Mucosa of rectum (tissue), 2 donors: ENCODE measurements around the gene FGD5.

Source experiments
- H3K27ac ChIP-seq, 2 donors: one replicate each; pipeline ENCODE4 v1.7.0; 2013; ENCODE audit warnings: inconsistent platforms in 2 of 2, low read depth in 2 of 2, low read length in 2 of 2
- H3K27me3 ChIP-seq, 2 donors: one replicate each; pipeline ENCODE4 v1.7.0; 2013; ENCODE audit warnings: low read length in 2 of 2; ENCODE audit not compliant: control insufficient read depth in 2 of 2, insufficient read depth in 2 of 2
- H3K36me3 ChIP-seq, 2 donors: one replicate each; pipeline ENCODE4 v1.7.0; 2013; ENCODE audit warnings: low read length in 2 of 2; ENCODE audit not compliant: control insufficient read depth in 2 of 2, insufficient read depth in 2 of 2
- H3K4me1 ChIP-seq, 2 donors: one replicate each; pipeline ENCODE4 v1.7.0; 2013; ENCODE audit warnings: low read length in 2 of 2, mild to moderate bottlenecking in 1 of 2; ENCODE audit not compliant: control insufficient read depth in 2 of 2, insufficient read depth in 2 of 2
- H3K4me3 ChIP-seq, 2 donors: one replicate each; pipeline ENCODE4 v1.7.0; 2013; ENCODE audit warnings: low read length in 2 of 2
- H3K9ac ChIP-seq, 2 donors: one replicate each; pipeline ENCODE4 v1.7.0; 2013; ENCODE audit warnings: low read length in 2 of 2, low read depth in 1 of 2, mild to moderate bottlenecking in 1 of 2
- H3K9me3 ChIP-seq, 2 donors: one replicate each; pipeline ENCODE4 v1.7.0; 2013; ENCODE audit warnings: low read length in 2 of 2; ENCODE audit not compliant: control insufficient read depth in 2 of 2
- donor health status: healthy.
- donor health status: Normal muscosa, but diverticular disease.

The FGD5 gene

DNA sequence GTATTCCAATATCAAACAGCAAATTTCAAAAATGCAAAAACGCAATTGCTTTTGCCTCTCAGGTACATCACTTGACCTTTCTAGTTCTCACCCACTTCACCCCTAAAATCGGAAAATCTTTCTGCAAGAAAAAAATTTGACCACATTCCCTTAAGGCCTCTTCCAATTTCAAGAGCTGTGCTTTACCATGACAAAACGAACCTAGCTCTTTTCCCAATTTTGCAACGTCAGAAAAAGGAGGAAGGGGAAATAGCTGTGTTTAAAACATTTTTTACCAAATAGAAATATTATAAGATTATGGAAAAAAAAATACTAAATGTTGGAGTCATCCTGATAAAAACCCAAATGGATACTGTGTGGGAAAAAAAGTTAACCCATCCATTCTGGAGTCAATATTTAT is 127.5 kb downstream of the FGD5 start:
- H3K4me1 ChIP-seq = peaks cover 23% of the 10 kb centered on the region in 2 donors
- H3K27ac ChIP-seq = peak overlapping the region; percentile 98 to 99
- peak overlapping the region; percentile 86 to 92 for H3K4me3 ChIP-seq
- H3K27me3 ChIP-seq = no peaks in the 10 kb centered on the region
- no peaks in the 10 kb centered on the region for H3K9me3 ChIP-seq
- H3K9ac ChIP-seq = peak overlapping the region; percentile 91 to 96
- peaks cover 12 to 23% of the 10 kb centered on the region in 2 donors for H3K36me3 ChIP-seq

GRCh38 chr3:14946739-14947099 is 128.0 kb downstream of the FGD5 start:
- H3K4me3 ChIP-seq = peak overlapping the region; percentile 86 to 92
- peak overlapping the region; percentile 98 to 99 for H3K27ac ChIP-seq
- H3K27me3 ChIP-seq = no peaks in the 10 kb centered on the region
- H3K4me1 ChIP-seq = peaks cover 23% of the 10 kb centered on the region in 2 donors
- peak overlapping the region; percentile 91 to 96 for H3K9ac ChIP-seq
- no peaks in the 10 kb centered on the region for H3K9me3 ChIP-seq
- H3K36me3 ChIP-seq = peaks cover 12 to 23% of the 10 kb centered on the region in 2 donors

- peak within 1 kb of the TSS; percentile 98 to 99 for H3K27ac ChIP-seq
- H3K9me3 ChIP-seq = no peaks in the 10 kb centered on the region
- peaks cover 23% of the 10 kb centered on the region in 2 donors for H3K4me1 ChIP-seq
- H3K9ac ChIP-seq = peak within 1 kb of the TSS; percentile 91 to 96
- H3K27me3 ChIP-seq = no peaks in the 10 kb centered on the region
- H3K4me3 ChIP-seq = peak within 1 kb of the TSS; percentile 86 to 92
- H3K36me3 ChIP-seq = peaks cover 12 to 25% of the 10 kb centered on the region in 2 donors
These were observed 128.5 kb downstream of the FGD5 start, which contains the start of gene NR2C2 for GRCh38 chr3:14947100-14947885. Gene NR2C2 (plus strand): TSS chr3:14947583. CDS start chr3:15003915, 56,332 bp downstream.

DNA sequence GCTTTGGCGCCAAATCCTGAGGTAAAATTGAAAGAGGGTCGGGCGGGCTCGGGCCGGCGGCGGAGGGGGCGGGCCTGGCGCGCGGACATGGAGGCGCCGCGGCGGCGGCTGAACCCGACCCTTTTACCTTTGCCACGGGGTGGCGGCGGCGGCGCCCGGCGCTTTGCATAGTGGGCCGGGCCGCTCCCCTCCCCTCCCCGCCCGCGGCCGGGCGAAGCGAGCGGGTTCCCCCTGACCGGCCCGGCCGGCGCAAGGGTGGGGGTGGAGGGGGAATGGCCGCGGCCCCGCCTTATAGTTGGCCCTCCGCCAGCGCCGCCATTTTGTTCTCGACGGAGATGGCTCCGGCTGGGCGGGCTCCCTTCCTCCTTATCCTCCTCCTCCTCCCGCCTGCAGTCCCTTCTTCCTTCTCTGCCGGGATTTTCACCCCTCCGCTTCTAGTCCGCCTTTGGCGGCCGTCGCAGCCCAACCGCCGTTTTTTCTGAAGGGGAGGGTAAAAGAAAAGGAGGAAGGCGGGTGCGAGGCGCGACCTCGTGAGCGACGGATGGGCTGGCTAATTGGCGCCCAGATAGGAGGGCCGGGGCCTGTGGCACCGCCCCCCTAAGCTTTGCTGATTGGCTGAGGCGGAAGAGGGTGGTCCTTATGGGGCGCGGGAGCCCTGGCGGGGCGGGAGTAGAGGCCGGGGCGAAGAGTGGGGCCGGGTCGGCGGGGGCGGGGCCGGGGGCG is 129.3 kb downstream of the FGD5 start:
- Histone ChIP-seq H3K36me3 (peaks cover 12 to 25% of the 10 kb centered on the region in 2 donors), H3K27me3 (no peaks in the 10 kb centered on the region), H3K9ac (peak overlapping the region; percentile 77 to 91), H3K27ac (peak overlapping the region; percentile 98 to 99), H3K4me3 (peak overlapping the region; percentile 86 to 93), H3K9me3 (no peaks in the 10 kb centered on the region), H3K4me1 (peaks cover 23% of the 10 kb centered on the region in 2 donors)

- H3K27me3 ChIP-seq = no peaks in the 10 kb centered on the region
- H3K9me3 ChIP-seq = no peaks in the 10 kb centered on the region
- H3K27ac ChIP-seq = peak overlapping the region; percentile 83 to 99
- H3K4me3 ChIP-seq = peak overlapping the region; percentile 85 to 93
- peaks cover 18 to 23% of the 10 kb centered on the region in 2 donors for H3K4me1 ChIP-seq
- H3K9ac ChIP-seq = peak overlapping the region; percentile 82 to 97
- peaks cover 10 to 22% of the 10 kb centered on the region in 2 donors for H3K36me3 ChIP-seq
These were observed 129.9 kb downstream of the FGD5 start for GRCh38 chr3:14948609-14949038.

- Histone ChIP-seq H3K27ac (peak overlapping the region; percentile 83 to 99), H3K27me3 (no peaks in the 10 kb centered on the region), H3K9me3 (no peaks in the 10 kb centered on the region), H3K9ac (peak overlapping the region; percentile 82 to 97), H3K4me3 (peak overlapping the region; percentile 85 to 93), H3K4me1 (peaks cover 15 to 23% of the 10 kb centered on the region in 2 donors), H3K36me3 (peaks cover 10 to 19% of the 10 kb centered on the region in 2 donors)
These were observed 130.4 kb downstream of the FGD5 start for GRCh38 chr3:14949126-14949525.

DNA sequence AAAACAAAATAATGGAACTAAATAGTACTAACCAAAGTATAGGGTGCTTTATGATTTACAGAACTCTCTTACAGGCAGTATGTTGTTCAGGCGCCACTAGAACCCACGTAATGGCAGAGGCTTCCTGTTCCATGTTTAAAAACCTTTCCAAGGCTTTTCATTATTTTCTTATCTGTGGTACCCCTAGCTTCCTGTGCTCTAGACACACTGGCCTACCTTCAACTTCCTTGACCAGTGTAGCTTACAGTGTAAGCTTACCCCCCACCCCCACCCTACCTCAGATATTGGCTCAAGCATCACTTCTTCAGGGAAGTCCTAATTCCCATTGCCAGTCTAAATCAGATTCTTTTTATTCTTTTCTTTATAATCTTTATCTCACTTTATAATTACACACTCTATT is 131.5 kb downstream of the FGD5 start:
- no peak overlapping the region for H3K27ac ChIP-seq
- H3K27me3 ChIP-seq = no peaks in the 10 kb centered on the region
- H3K9ac ChIP-seq = no peak overlapping the region
- H3K9me3 ChIP-seq = no peaks in the 10 kb centered on the region
- no peak overlapping the region for H3K4me3 ChIP-seq
- peaks cover 15 to 23% of the 10 kb centered on the region in 2 donors for H3K4me1 ChIP-seq
- H3K36me3 ChIP-seq = peaks cover 5 to 8% of the 10 kb centered on the region in 2 donors

DNA sequence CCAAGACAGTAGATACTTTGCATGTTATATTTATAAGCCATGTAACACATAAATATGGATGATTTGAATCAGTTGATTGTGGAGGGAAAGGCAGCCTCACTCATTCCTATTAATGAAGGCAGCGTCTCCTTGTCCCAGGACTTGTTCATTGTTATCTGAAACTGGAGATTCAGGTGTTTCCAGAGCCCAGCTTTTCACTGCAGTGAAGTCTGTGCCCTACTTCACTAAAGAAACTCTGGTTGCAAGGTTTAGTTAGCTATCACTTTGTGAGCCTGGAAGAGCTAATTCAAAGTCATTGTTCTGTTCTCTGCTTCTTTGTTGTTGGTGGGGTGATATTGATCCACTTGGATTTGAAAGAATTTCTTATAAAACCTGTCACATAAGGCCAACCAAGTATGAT is 138.4 kb downstream of the FGD5 start:
- Histone ChIP-seq H3K9me3 (no peaks in the 10 kb centered on the region), H3K36me3 (no peaks in the 10 kb centered on the region), H3K27me3 (no peaks in the 10 kb centered on the region), H3K27ac (no peak overlapping the region), H3K4me1 (peaks cover 0 to 5% of the 10 kb centered on the region in 2 donors), H3K9ac (no peak overlapping the region), H3K4me3 (no peak overlapping the region)

DNA sequence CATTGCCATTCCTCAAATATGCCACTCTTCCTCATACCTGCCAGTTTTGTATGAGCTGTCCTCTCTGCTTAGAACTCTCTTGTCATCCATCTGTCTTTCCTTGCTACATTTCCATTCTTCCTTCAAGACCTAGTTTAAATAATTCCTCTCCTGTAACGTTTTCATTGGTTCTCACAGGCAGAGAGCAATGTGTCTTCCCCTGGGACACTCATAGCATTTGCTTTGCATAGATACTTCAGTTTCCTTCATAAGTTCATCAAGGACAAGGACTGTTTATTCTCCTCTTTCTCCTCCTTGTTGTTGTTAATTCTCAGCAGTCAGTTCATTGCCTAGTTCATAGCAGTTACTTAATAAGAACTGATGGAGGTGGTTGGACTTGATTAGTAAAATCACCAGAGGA is 139.2 kb downstream of the FGD5 start:
- no peak overlapping the region for H3K27ac ChIP-seq
- H3K36me3 ChIP-seq = no peaks in the 10 kb centered on the region
- H3K9ac ChIP-seq = no peak overlapping the region
- no peaks in the 10 kb centered on the region for H3K27me3 ChIP-seq
- H3K4me1 ChIP-seq = peaks cover 0 to 5% of the 10 kb centered on the region in 2 donors
- H3K4me3 ChIP-seq = no peak overlapping the region
- H3K9me3 ChIP-seq = no peaks in the 10 kb centered on the region
